Measurements from ENCODE around the gene QRFP. TPM values are rescaled to one million over a fixed set of nuclear protein-coding genes. Genes with fewer than 3 reads are reported as not detected.

QRFP gene
- total RNA-seq, 1 donor from 2014 or later: not detected

GRCh38 chr9:130931508-130932254 is 35.1 kb upstream of the QRFP start:
- Histone ChIP-seq H3K4me1 (no peaks in the 10 kb centered on the region), H3K4me3 (no peak overlapping the region), H3K27me3 (peaks cover 39% of the 10 kb centered on the region), H3K27ac (no peak overlapping the region), H3K36me3 (no peaks in the 10 kb centered on the region), H3K9me3 (no peaks in the 10 kb centered on the region)
- DNase-seq: no peak
- no peak for ATAC-seq
- intact Hi-C loops (cut with DNase I): no loop called here
- no peak for TF ChIP-seq CTCF (IDR thresholded peaks at IDR 0.05)

GRCh38 chr9:130930804-130931349 is 34.3 kb upstream of the QRFP start:
- TF ChIP-seq CTCF (IDR thresholded peaks at IDR 0.05): no peak
- no peaks in the 10 kb centered on the region for H3K4me1 ChIP-seq
- H3K27me3 ChIP-seq: peaks cover 34% of the 10 kb centered on the region
- intact Hi-C loops (cut with DNase I): no loop called here
- ATAC-seq: no peak
- no peak for DNase-seq
- H3K27ac ChIP-seq: no peak overlapping the region
- H3K9me3 ChIP-seq: no peaks in the 10 kb centered on the region
- no peaks in the 10 kb centered on the region for H3K36me3 ChIP-seq
- no peak overlapping the region for H3K4me3 ChIP-seq

GRCh38 chr9:130930132-130930803 is 33.7 kb upstream of the QRFP start:
- Histone ChIP-seq H3K4me3 (no peak overlapping the region), H3K36me3 (no peaks in the 10 kb centered on the region), H3K27ac (no peak overlapping the region), H3K4me1 (no peaks in the 10 kb centered on the region), H3K27me3 (peaks cover 30% of the 10 kb centered on the region), H3K9me3 (no peaks in the 10 kb centered on the region)
- DNase-seq (no peak), ATAC-seq (no peak)
- no peak for TF ChIP-seq CTCF (IDR thresholded peaks at IDR 0.05)
- intact Hi-C loops (cut with DNase I): no loop called here

- ATAC-seq (no peak), DNase-seq (no peak)
- Histone ChIP-seq H3K4me1 (no peaks in the 10 kb centered on the region), H3K4me3 (no peak overlapping the region), H3K27ac (no peak overlapping the region), H3K27me3 (peaks cover 23% of the 10 kb centered on the region), H3K36me3 (no peaks in the 10 kb centered on the region), H3K9me3 (no peaks in the 10 kb centered on the region)
- intact Hi-C loops (cut with DNase I): no loop called here
- TF ChIP-seq CTCF (IDR thresholded peaks at IDR 0.05): no peak
These were observed 33.0 kb upstream of the QRFP start for GRCh38 chr9:130929571-130930038.

GRCh38 chr9:130927995-130928900 is 31.6 kb upstream of the QRFP start:
- no peak overlapping the region for H3K4me3 ChIP-seq
- ATAC-seq (no peak), DNase-seq (no peak)
- no peak for TF ChIP-seq CTCF (IDR thresholded peaks at IDR 0.05)
- no peaks in the 10 kb centered on the region for H3K4me1 ChIP-seq
- intact Hi-C loops (cut with DNase I): no loop called here
- peaks cover 19% of the 10 kb centered on the region for H3K27me3 ChIP-seq
- H3K27ac ChIP-seq: no peak overlapping the region
- H3K36me3 ChIP-seq: no peaks in the 10 kb centered on the region
- H3K9me3 ChIP-seq: no peaks in the 10 kb centered on the region
